Smooth muscle cell (in vitro differentiated cells): ENCODE results near the gene PLA2G15. TPM values are rescaled to one million over a fixed set of nuclear protein-coding genes. Genes with fewer than 3 reads are reported as not detected.

Experiments used
- DNase-seq: peaks from one replicate; lab custom pipeline; 2025; ENCODE audit not compliant: unreplicated experiment; lab: John Stamatoyannopoulos, UW
- H2AFZ ChIP-seq: fragments of 200-600 bp; sonication (generic); 2 replicates; pipeline ENCODE4 v1.6.0; 2016; ENCODE audit warnings: antibody characterized with exemption, low read depth, mild to moderate bottlenecking
- H3F3A ChIP-seq: fragments of 200-600 bp; sonication (generic); 2 replicates; pipeline ENCODE4 v1.6.0; 2017; ENCODE audit warnings: antibody characterized with exemption, low read depth
- H3K27ac ChIP-seq: fragments of 200-600 bp; sonication (generic); 2 replicates; pipeline ENCODE4 v1.5.1; 2016; ENCODE audit warnings: low read depth, mild to moderate bottlenecking
- H3K27me3 ChIP-seq: fragments of 200-600 bp; sonication (generic); 2 replicates; pipeline ENCODE4 v1.6.1; 2016; ENCODE audit warnings: low read depth, mild to moderate bottlenecking
- H3K36me3 ChIP-seq: fragments of 200-600 bp; sonication (generic); 2 replicates; pipeline ENCODE4 v1.5.1; 2016; ENCODE audit warnings: low read depth
- H3K4me1 ChIP-seq: fragments of 200-600 bp; sonication (generic); 2 replicates; pipeline ENCODE4 v1.5.1; 2016; ENCODE audit warnings: low read depth
- H3K4me2 ChIP-seq: fragments of 200-600 bp; sonication (generic); 2 replicates; pipeline ENCODE4 v1.6.0; 2016; ENCODE audit warnings: mild to moderate bottlenecking
- H3K4me3 ChIP-seq: fragments of 200-600 bp; sonication (generic); 2 replicates; pipeline ENCODE4 v1.5.1; 2016; ENCODE audit warnings: mild to moderate bottlenecking
- H3K79me2 ChIP-seq: fragments of 200-600 bp; sonication (generic); 2 replicates; pipeline ENCODE4 v1.6.0; 2016; ENCODE audit warnings: low read depth, mild to moderate bottlenecking
- H3K9ac ChIP-seq: fragments of 200-600 bp; sonication (generic); 2 replicates; pipeline ENCODE4 v1.6.0; 2016; ENCODE audit warnings: low read depth
- H3K9me3 ChIP-seq: fragments of 200-600 bp; sonication (generic); replicated peaks from 2 replicates; pipeline ENCODE4 v1.5.1; 2016; ENCODE audit warnings: low read depth
- H4K20me1 ChIP-seq: fragments of 200-600 bp; sonication (generic); 2 replicates; pipeline ENCODE4 v1.6.0; 2016; ENCODE audit warnings: low read depth
- WGBS: methylation state at CpG from one replicate; pipeline ENCODE4 v1.1.7; 2016; ENCODE audit warnings: low lambda C conversion rate; 5-methylcytosine and 5-hydroxymethylcytosine counted together
- polyA plus RNA-seq: library from polyadenylated mRNA; unstranded; fragments of >200 nt; fragmentation: Nextera tagmentation; extraction: Ambion mirVana; gene quantifications from 2 replicates; pipeline ENCODE4 v1.2.1, GENCODE V29; 2016
- total RNA-seq: library from RNA; depleted of rRNA; stranded (reverse); fragments of >200 nt; gene quantifications from 2 replicates; pipeline ENCODE4 v1.2.3, GENCODE V29; 2014
- TF ChIP-seq, protein P1 (sequence below): fragments of 200-600 bp; sonication (generic); IDR thresholded peaks from 2 replicates; pipeline ENCODE4 v1.5.1; 2017; ENCODE audit warnings: borderline replicate concordance, mild to moderate bottlenecking, antibody characterized with exemption; ENCODE audit not compliant: insufficient read depth, poor library complexity, severe bottlenecking

PLA2G15 gene, protein sequence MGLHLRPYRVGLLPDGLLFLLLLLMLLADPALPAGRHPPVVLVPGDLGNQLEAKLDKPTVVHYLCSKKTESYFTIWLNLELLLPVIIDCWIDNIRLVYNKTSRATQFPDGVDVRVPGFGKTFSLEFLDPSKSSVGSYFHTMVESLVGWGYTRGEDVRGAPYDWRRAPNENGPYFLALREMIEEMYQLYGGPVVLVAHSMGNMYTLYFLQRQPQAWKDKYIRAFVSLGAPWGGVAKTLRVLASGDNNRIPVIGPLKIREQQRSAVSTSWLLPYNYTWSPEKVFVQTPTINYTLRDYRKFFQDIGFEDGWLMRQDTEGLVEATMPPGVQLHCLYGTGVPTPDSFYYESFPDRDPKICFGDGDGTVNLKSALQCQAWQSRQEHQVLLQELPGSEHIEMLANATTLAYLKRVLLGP
- 22.5 and 24.2 TPM in 2 replicates for total RNA-seq
- 29.7 and 38.3 TPM in 2 replicates for polyA plus RNA-seq

- Histone ChIP-seq H3K27me3 (no peaks in the 10 kb centered on the region), H3K9me3 (no peaks in the 10 kb centered on the region), H3K4me3 (peak within 1 kb of the TSS; percentile 86), H3K27ac (no peak within 1 kb of the TSS), H3K79me2 (no peaks in the 10 kb centered on the region), H2AFZ (peak within 1 kb of the TSS; percentile 81), H3K4me2 (peak within 1 kb of the TSS; percentile 92), H3K36me3 (no peaks in the 10 kb centered on the region), H4K20me1 (no peaks in the 10 kb centered on the region), H3F3A (no peaks in the 10 kb centered on the region), H3K4me1 (peaks cover 4% of the 10 kb centered on the region), H3K9ac (peak within 1 kb of the TSS; percentile 67)
- WGBS, result 2% methylated on average over 68 of the region's 75 CpGs
- DNase-seq, result peak; percentile 87
- TF ChIP-seq, protein P1, sequence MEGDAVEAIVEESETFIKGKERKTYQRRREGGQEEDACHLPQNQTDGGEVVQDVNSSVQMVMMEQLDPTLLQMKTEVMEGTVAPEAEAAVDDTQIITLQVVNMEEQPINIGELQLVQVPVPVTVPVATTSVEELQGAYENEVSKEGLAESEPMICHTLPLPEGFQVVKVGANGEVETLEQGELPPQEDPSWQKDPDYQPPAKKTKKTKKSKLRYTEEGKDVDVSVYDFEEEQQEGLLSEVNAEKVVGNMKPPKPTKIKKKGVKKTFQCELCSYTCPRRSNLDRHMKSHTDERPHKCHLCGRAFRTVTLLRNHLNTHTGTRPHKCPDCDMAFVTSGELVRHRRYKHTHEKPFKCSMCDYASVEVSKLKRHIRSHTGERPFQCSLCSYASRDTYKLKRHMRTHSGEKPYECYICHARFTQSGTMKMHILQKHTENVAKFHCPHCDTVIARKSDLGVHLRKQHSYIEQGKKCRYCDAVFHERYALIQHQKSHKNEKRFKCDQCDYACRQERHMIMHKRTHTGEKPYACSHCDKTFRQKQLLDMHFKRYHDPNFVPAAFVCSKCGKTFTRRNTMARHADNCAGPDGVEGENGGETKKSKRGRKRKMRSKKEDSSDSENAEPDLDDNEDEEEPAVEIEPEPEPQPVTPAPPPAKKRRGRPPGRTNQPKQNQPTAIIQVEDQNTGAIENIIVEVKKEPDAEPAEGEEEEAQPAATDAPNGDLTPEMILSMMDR, result no peak
Observed at GRCh38 chr16:68244903-68245853, at the start of gene PLA2G15. Gene PLA2G15, plus strand, starts transcription at chr16:68245373. Its CDS starts 54 bp downstream, at chr16:68245427.

DNA sequence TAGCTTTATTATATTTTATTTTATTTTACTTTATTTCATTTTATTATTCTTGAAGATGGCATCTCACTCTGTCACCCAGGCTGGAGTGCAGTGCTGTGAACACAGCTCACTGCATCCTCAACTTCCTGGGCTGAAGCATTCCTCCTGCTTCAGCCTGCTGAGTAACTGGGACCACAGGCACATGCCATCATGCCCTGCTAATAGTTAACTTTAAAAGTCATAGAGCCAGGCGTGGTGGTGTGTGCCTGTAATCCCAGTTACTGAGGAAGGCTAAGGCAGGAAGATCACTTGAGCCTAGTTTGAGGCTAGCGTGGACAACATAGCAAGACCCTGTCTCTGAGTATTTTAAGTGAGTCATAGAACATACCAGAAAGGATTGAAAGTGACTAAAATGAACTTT lies 47.9 kb upstream of the PLA2G15 start:
- no peak overlapping the region for H2AFZ ChIP-seq
- no peak overlapping the region for H3K9ac ChIP-seq
- H3K27me3 ChIP-seq, result no peaks in the 10 kb centered on the region
- no peaks in the 10 kb centered on the region for H3F3A ChIP-seq
- no peak for DNase-seq
- H3K36me3 ChIP-seq, result no peaks in the 10 kb centered on the region
- TF ChIP-seq, protein P1, result no peak
- no peak overlapping the region for H3K4me3 ChIP-seq
- H3K9me3 ChIP-seq, result no peaks in the 10 kb centered on the region
- no peaks in the 10 kb centered on the region for H3K79me2 ChIP-seq
- H4K20me1 ChIP-seq, result peaks cover 47% of the 10 kb centered on the region
- H3K27ac ChIP-seq, result peak overlapping the region; percentile 38
- H3K4me2 ChIP-seq, result no peak overlapping the region
- WGBS, result 55% methylated on average over 2 of the region's 2 CpGs
- H3K4me1 ChIP-seq, result no peaks in the 10 kb centered on the region

DNA sequence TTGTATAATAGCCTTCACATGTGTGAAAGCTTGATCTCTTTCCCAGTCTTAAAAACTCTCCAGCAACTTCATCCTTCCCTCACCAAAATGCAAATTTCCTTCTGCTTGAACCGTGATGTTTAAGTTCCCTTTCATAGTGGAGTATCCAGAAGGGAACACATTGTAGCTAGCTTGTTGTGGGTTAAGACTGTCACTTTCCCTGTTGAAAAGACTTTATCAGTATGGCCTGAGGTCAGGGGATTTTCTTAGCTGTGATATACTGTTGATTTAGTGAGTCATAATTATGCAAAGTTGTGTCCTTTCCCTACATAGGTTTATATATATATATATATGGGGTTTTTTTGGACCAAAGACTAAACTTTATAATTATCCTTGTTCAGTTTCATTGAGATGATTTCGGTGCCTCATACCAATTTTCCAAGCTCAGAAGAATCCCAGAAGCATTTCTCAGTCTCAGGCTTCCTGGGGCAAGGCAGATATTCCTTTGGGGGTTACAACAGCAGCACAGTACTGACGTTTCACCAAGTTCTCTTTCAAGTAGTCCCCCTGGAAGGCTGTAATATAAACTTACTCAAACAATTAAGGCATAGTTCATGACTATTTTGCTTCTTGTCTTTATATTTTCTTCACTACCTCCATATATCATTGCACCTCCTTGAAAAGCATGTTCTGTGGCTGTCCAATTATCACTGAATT lies 44.9 kb upstream of the PLA2G15 start:
- Histone ChIP-seq H3F3A (no peaks in the 10 kb centered on the region), H3K4me3 (no peak overlapping the region), H3K9me3 (no peaks in the 10 kb centered on the region), H3K9ac (no peak overlapping the region), H3K27me3 (no peaks in the 10 kb centered on the region), H2AFZ (no peak overlapping the region), H3K4me2 (no peak overlapping the region), H3K36me3 (no peaks in the 10 kb centered on the region), H4K20me1 (peaks cover 59% of the 10 kb centered on the region), H3K4me1 (no peaks in the 10 kb centered on the region), H3K79me2 (no peaks in the 10 kb centered on the region), H3K27ac (no peak overlapping the region)
- no peak for DNase-seq
- 65% methylated on average over 3 of the region's 3 CpGs for WGBS
- TF ChIP-seq, protein P1, result no peak
